Measurements from ENCODE around the gene DNTT.
"Not testable (repeated sequence)": the region's sequence is repeated elsewhere in the genome, so short reads cannot be mapped to it uniquely, and the experiment has no call there.

DNTT gene

GRCh38 chr10:96276831-96277230, 27.4 kb upstream of the DNTT start:
- DNase-seq: no peak

- DNase-seq: no peak
These were observed 25.0 kb upstream of the DNTT start for GRCh38 chr10:96279191-96279641.

- DNase-seq: no peak
These were observed 23.4 kb upstream of the DNTT start for GRCh38 chr10:96280859-96281258.

DNA sequence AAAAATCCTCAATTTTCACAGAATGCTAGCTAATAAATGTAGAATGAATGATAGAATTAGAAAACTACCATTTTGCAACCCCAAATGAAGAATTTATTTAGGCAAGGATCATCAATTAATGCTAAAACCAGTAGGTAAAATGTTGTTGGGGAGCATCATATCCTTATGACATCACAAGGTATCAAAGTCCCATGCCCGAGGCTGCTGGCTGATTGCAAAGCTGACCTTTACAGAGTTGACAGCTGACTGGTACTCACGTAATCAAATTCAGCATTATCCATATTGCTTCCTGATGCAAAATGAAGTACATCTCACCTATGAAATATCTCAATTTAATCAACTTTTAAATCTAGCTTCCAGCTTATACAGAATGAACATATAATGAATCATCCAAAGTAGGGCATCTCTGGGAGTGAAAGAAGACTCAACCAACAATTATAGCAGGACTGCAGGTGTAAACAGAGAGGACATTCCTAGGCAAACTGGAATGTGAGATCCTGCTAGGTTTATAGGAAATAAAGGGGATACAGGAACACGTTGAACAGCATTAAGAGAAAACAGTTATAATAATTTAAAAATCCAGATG, 22.7 kb upstream of the DNTT start:
- no peak for DNase-seq

DNA sequence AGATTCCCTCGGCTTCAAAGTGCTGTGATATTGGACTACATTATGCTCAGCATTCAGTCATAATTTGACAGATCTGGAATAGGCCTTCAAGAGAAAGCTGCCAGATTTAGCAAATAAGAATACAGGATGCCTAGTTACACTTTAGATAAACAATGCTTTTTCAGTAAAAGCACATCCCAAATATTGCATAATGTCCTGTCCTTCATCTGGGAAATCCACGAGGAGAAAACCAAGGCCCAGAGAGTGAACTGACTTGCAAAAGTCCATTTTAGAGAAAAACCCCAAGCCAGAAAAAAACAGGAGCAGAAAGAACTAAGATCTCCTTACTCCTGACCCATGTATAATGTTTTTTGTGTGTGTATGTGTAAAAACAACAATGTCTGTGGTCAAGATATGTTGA, 20.9 kb upstream of the DNTT start:
- no peak for DNase-seq

DNA sequence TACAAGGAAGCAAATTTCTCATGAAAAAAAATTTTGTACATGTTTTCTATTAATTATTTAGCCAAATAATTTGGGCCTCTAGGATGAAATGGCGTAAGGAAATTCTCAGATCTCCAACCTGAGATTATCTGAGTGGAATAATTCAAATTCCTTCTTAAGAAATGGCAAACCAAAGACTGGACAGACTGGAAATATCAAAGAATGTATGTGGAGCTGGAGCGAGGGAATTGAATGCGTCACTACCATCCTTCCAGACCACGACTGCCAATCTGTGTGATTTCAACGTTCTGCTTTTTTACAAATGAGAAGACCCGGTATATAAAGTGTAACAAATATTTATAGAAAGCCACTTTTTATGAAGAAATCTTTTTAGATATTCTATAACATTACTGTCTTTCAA, 20.5 kb upstream of the DNTT start:
- no peak for DNase-seq

DNA sequence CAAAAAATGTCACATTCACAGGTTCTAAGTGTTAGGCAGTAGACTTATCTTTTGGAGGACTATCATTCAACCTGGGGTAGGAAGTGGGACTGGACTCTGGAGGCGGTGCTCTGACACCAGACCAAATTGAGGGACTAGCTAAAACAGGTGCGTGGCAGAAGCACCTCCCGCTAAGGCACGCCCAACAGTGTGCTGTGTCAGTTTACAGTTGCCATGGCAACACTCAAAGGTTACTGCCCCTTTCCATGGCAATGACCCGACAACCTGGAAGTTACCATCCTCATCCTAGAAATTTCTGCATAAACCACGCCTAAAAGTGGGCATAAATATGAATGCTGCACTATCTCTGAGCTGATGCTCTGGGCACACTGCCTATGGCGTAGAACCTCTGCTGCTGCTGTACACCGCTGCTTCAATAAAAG, 18.9 kb upstream of the DNTT start:
- DNase-seq: no peak

GRCh38 chr10:96287392-96288105, 16.7 kb upstream of the DNTT start:
- no peak for DNase-seq

GRCh38 chr10:96288151-96288621, 16.0 kb upstream of the DNTT start:
- DNase-seq: no peak

DNA sequence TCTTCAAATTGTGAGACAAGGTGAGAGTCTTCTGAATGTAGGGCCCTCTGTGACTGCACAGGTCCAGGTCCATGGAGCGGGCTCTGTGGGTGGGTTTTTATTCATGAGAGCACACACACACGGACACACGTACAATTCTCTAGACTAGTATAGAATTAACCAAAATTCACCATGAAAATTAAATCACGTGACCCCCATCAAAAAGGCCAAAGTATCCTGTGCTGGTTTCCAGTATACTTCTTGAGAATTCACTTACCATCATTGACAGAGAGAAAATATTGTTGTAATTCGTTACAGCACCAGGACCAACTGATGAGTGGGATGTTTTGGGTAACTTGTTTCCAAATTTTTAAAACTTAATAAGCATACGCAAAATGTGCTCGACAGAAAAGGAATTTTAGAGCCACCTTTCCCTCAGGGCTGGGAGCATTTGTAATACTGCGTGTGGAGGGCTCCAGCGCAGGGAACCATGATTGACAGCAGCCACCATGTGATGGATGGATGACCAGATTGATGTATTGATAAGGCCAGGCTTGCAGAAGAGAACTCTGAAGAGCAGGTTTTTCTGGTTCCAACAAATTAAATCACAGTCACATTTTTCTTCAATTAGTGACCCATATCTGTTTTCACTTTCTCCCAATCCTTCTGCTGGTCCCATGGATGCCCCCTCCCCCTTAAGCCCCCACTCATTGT, 14.9 kb upstream of the DNTT start:
- DNase-seq: no peak

GRCh38 chr10:96290368-96291133, 13.7 kb upstream of the DNTT start:
- DNase-seq: no peak

DNA sequence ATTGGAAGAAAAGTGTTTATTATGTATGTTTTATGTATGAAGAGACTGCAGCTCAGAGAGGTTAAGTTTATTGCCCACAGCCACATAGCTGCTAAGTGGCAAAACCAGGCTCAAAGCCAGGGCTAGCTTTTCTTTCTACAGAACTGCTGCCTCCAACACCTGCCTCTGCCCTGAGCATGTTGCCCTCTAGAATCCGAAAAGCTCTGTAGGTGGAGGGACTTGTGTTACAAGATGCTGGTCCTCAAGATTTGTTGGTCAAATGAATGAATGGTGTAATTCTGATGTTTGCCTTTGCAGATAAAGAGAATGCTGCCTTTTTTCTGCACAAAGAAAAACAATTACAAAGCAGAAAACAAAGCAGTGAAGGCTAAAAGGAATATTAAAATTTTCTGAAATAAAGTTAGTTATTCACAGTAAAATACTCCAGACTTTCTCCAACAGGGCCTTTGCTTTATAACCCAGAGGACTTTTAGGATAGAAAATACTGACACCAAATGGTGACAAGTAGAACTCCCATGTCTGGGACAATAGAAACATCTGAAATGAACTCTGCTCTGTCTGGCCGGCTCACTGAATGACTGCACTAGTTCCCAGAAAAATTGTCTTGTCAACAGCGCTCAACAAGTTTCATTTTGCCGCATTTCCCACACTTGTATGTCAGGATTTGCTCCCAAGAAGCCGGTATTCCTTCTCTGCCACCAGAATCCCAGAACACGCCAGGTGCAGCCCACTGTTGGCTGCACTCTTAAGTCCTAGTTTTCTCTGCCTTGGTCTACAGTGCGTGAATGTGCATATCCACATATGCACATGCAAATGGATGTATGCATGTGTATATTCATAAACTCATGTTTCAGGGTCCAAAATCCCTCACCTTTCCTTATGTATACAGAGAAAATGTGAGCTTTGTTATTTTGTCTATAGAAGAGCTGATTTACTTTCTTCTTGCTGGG, 11.0 kb upstream of the DNTT start:
- peak; percentile 18 for DNase-seq

- DNase-seq: no peak
These were observed 8.8 kb upstream of the DNTT start for GRCh38 chr10:96295475-96295874.

GRCh38 chr10:96297486-96297885, 6.7 kb upstream of the DNTT start:
- DNase-seq: no peak

GRCh38 chr10:96298362-96298761, 5.9 kb upstream of the DNTT start:
- no peak for DNase-seq

DNA sequence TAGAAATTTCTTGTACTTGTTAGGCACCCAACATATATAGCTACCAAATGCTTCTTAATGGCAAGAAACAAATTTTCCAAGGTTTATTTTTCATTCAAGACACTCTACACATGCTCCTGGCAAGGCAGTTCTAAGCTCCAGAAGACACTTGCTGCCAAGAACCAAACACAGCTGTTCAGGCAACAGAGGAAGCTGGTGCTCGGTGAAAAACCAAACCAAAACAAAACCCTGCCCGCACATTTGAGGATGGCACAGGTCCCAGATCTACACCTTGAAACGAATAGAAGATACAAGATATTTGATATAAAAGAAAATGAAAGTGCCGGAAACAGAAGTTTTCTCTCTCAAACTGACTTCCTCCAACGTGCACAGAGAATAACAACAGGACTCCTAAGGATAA, 4.9 kb upstream of the DNTT start:
- DNase-seq: no peak

DNA sequence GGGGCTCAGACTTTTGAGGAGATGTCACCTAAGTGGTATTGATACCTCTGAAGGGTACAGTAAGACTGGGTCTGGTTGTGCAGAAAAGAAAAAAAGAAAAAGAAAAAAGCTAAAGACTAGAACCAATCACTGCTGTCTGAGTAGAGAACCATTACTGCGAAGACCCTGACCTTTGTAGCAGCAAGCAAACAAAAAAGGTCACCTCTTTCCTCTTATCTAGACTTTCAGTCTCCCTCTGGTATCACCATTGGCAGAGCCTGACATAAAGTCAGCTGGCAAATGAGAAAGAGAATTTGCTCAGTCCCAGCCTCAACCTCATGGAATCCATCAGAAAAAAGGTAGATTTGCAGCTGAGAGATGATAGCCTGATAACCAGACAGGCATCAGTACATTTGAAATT, 2.6 kb upstream of the DNTT start:
- DNase-seq: no peak

GRCh38 chr10:96305019-96305418, 785 bp downstream of the DNTT start:
- DNase-seq: no peak

DNA sequence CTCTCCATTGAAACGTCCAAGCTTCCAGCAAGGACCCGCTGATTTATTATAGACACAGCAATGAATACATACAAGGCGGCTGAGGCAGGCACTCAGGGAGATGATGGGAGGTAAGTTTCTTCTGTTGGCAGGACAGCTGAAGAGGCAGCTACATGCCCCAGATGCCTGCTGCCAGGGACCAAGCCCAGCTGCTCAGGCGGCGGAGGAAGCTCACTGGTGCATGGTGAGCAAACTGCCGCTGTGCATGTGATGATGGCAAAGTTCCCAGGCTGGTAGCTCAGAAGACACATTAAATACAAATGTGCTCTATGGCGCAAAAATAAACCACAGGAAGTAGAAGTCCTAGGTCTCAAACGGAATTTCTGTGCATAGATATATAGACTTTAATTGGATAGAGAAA, 2.3 kb downstream of the DNTT start:
- no peak for DNase-seq

- DNase-seq: not testable (repeated sequence)
These were observed 4.6 kb downstream of the DNTT start for GRCh38 chr10:96308854-96309253.

- DNase-seq: no peak
These were observed 5.5 kb downstream of the DNTT start for GRCh38 chr10:96309628-96310320.

DNA sequence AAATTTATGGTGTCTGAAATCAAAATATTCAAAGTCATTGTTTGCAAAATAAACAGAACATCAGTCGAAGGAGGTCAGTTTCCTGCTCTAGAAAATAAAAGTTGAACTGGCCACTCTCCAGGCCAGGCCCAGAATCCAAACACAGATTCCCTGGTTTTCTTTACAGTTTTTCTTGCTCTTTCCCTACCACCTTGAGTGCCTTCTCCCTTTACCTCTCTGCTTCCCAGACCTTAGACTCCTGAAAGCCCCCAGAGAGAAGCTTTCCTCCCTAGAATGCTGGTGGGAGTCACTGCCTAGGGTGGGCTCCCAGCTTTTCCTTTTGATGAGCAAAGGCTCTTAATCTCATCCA, 6.1 kb downstream of the DNTT start:
- no peak for DNase-seq
